Measurements from ENCODE around the gene PKDREJ. TPM values are rescaled to one million over a fixed set of nuclear protein-coding genes. Genes with fewer than 3 reads are reported as not detected.

The PKDREJ gene
- total and polyA plus RNA-seq, 7 experiments from 2014 or later: not detected

DNA sequence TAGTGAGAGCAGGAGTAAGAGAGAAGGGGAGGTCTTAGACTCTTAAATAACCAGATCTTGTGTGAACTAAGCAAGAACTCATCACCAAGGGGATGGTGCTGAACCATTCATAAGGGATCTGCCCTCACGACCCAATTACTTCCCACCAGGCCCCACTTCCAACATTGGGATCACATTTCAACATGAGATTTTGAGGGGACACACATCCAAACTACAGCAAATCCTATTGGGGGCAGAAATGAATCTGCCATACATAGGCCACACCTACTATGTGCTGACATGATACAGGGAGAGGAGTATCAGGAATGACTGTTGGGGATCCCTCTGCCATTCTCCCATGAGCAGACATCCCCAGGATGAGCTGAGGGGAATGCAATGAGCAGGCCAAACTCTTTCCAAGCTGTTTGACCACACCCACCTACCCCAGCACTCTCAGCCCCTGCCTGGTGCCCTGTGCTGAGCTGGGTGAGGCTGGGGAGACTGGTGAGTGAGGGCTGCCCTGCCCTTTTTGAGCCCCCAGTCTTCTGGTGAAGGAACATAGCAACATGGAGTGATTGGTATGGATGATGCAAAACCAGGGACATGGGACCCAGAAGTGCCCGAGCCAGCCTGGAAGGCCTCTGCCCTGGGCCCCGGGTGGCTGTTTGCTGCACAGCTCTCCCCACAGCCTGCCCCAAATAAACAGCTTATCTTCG is 32.3 kb upstream of the PKDREJ start:
- H3K4me1 ChIP-seq (ENCODE audit: control insufficient read depth in 2 of 2, insufficient read depth in 2 of 2, low read length in 2 of 2): peaks cover 8 to 15% of the 10 kb centered on the region in 2 donors
- Mint-ChIP-seq H3K9me3 (peaks cover 0 to 5% (median 0%) of the 10 kb centered on the region in 11 donors), H3K36me3 (peaks cover 4 to 30% (median 5%) of the 10 kb centered on the region in 5 donors), H3K4me1 (peaks cover 14 to 52% (median 27%) of the 10 kb centered on the region in 7 donors), H3K27ac (peak overlapping the region; percentile 31 to 99 (median 97)), H3K4me3 (peak overlapping the region; percentile 65 to 97 (median 90)), H3K27me3 (peaks cover 0 to 11% (median 9%) of the 10 kb centered on the region in 5 donors)
- CTCF ChIA-PET: interaction anchor here (1.0 to 2.6 kb wide), 4 partner anchors 45 to 289 kb away, joined by 3 to 12 read pairs (median 4); partner anchors contain the start of gene CDPF1
- no peak for DNase-seq
- no peaks in the 10 kb centered on the region for H3K27me3 ChIP-seq (ENCODE audit: control insufficient read depth in 2 of 2, insufficient read depth in 2 of 2, low read length in 2 of 2)
- no peaks in the 10 kb centered on the region for H3K36me3 ChIP-seq (ENCODE audit: control insufficient read depth in 2 of 3, insufficient read depth in 3 of 3, low read length in 3 of 3)
- peak overlapping the region; percentile 77 for H3K27ac ChIP-seq (ENCODE audit: low read depth, low read length)
- no peak for ATAC-seq
- H3K4me3 ChIP-seq (ENCODE audit: low read length): peak overlapping the region; percentile 72
- no peaks in the 10 kb centered on the region for H3K9me3 ChIP-seq (ENCODE audit: control insufficient read depth in 2 of 3, low read length in 3 of 3)
- intact Hi-C loops (cut with micrococcal nuclease): loop anchor here (5.0 kb wide), 2 partner anchors 243 to 1028 kb away; no protein-coding TSS in a partner anchor
- POLR2A ChIA-PET: interaction anchor here (1.2 to 2.0 kb wide), 5 partner anchors 8 to 148 kb away, joined by 3 to 19 read pairs (median 5); partner anchors contain the start of gene CDPF1

DNA sequence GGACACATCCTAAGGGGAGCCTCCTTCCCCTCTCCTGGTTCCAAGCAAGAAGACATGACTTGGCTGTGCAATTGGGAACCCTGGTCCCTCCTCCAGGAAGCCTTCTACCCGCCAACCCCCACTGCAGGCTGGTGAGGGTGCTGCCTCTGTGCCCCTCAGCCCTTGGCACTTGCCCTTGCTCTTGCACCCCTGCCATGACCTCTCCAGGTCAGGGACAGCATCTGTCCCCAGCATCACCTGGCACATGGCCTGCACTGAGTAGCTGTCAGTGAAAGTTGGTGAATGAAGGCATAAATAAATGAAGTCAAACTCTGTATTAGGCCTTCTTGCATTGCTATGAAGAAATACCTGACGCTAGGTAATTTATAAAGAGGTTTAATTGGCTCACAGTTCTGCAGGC is 31.6 kb upstream of the PKDREJ start:
- CTCF ChIA-PET: interaction anchor here (2.6 kb wide), 1 partner anchor 173 kb away, joined by 12 read pairs; no protein-coding TSS in a partner anchor
- H3K4me3 ChIP-seq (ENCODE audit: low read length): no peak overlapping the region
- H3K36me3 Mint-ChIP-seq: peaks cover 4 to 32% (median 5%) of the 10 kb centered on the region in 5 donors
- H3K36me3 ChIP-seq (ENCODE audit: control insufficient read depth in 2 of 3, insufficient read depth in 3 of 3, low read length in 3 of 3): no peaks in the 10 kb centered on the region
- H3K27ac Mint-ChIP-seq: peak overlapping the region in 8 of 9 donors; percentile 8 to 98 (median 85)
- H3K27me3 Mint-ChIP-seq: peaks cover 0 to 11% (median 9%) of the 10 kb centered on the region in 5 donors
- H3K9me3 Mint-ChIP-seq: peaks cover 0 to 5% (median 0%) of the 10 kb centered on the region in 11 donors
- ATAC-seq (no peak), DNase-seq (no peak)
- no peaks in the 10 kb centered on the region for H3K9me3 ChIP-seq (ENCODE audit: control insufficient read depth in 2 of 3, low read length in 3 of 3)
- POLR2A ChIA-PET: interaction anchor here (2.0 kb wide), 1 partner anchor 44 kb away, joined by 19 read pairs; the partner anchor contains the start of gene CDPF1
- H3K4me1 ChIP-seq (ENCODE audit: control insufficient read depth in 2 of 2, insufficient read depth in 2 of 2, low read length in 2 of 2): peaks cover 8 to 15% of the 10 kb centered on the region in 2 donors
- H3K4me1 Mint-ChIP-seq: peaks cover 14 to 52% (median 27%) of the 10 kb centered on the region in 7 donors
- no peaks in the 10 kb centered on the region for H3K27me3 ChIP-seq (ENCODE audit: control insufficient read depth in 2 of 2, insufficient read depth in 2 of 2, low read length in 2 of 2)
- intact Hi-C loops (cut with micrococcal nuclease): loop anchor here (5.0 kb wide), 2 partner anchors 242 to 1027 kb away; no protein-coding TSS in a partner anchor
- peak overlapping the region in 8 of 10 donors; percentile 48 to 97 (median 80) for H3K4me3 Mint-ChIP-seq
- no peak overlapping the region for H3K27ac ChIP-seq (ENCODE audit: low read depth, low read length)

- Histone ChIP-seq H3K27me3 (ENCODE audit: control insufficient read depth in 2 of 2, insufficient read depth in 2 of 2, low read length in 2 of 2) (no peaks in the 10 kb centered on the region), H3K4me1 (ENCODE audit: control insufficient read depth in 2 of 2, insufficient read depth in 2 of 2, low read length in 2 of 2) (peaks cover 8 to 21% of the 10 kb centered on the region in 2 donors), H3K9me3 (ENCODE audit: control insufficient read depth in 2 of 3, low read length in 3 of 3) (no peaks in the 10 kb centered on the region), H3K27ac (ENCODE audit: low read depth, low read length) (no peak overlapping the region), H3K4me3 (ENCODE audit: low read length) (no peak overlapping the region), H3K36me3 (ENCODE audit: control insufficient read depth in 2 of 3, insufficient read depth in 3 of 3, low read length in 3 of 3) (no peaks in the 10 kb centered on the region)
- Mint-ChIP-seq H3K4me1 (peaks cover 14 to 47% (median 26%) of the 10 kb centered on the region in 7 donors), H3K36me3 (peaks cover 4 to 23% (median 5%) of the 10 kb centered on the region in 5 donors), H3K4me3 (peak overlapping the region in 2 of 10 donors; percentile 55 to 61), H3K27ac (peak overlapping the region in 5 of 9 donors; percentile 12 to 60 (median 24)), H3K27me3 (peaks cover 0 to 6% (median 3%) of the 10 kb centered on the region in 5 donors), H3K9me3 (peaks cover 0 to 5% (median 0%) of the 10 kb centered on the region in 11 donors)
- DNase-seq: peak in 1 of 9 donors; percentile 3
- intact Hi-C loops (cut with micrococcal nuclease): no loop called here
- no peak for ATAC-seq
- ChIA-PET POLR2A (no interaction called here), CTCF (no interaction called here)
Observed at GRCh38 chr22:46293577-46294260, 30.6 kb upstream of the PKDREJ start.

DNA sequence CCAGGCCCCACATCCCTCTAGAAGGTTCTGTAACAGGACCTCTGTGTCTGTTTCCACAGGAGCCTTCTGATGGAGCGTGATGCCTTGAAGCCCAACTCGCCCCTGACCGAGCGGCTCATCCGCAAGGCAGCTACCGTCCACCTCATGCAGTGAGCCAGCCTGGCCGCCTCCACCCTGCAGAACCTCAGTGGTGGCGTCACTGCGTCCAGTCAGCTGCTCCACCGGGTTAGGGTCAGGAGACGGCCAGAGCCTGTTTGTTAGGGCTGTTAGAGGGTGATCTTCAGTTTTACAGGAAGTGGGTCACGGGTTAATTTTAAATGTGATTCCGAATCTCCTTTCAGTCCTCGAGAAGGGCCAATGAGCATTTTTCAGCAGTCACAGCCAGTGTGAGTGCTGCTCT is 29.6 kb upstream of the PKDREJ start:
- DNase-seq (no peak), ATAC-seq (no peak)
- H3K27ac ChIP-seq (ENCODE audit: low read depth, low read length): no peak overlapping the region
- no peaks in the 10 kb centered on the region for H3K27me3 ChIP-seq (ENCODE audit: control insufficient read depth in 2 of 2, insufficient read depth in 2 of 2, low read length in 2 of 2)
- H3K4me3 ChIP-seq (ENCODE audit: low read length): no peak overlapping the region
- intact Hi-C loops (cut with micrococcal nuclease): no loop called here
- Mint-ChIP-seq H3K36me3 (peaks cover 4 to 22% (median 5%) of the 10 kb centered on the region in 5 donors), H3K27ac (no peak overlapping the region), H3K9me3 (peaks cover 0 to 5% (median 0%) of the 10 kb centered on the region in 11 donors), H3K27me3 (peaks cover 0 to 4% (median 0%) of the 10 kb centered on the region in 5 donors), H3K4me1 (peaks cover 14 to 46% (median 25%) of the 10 kb centered on the region in 7 donors), H3K4me3 (no peak overlapping the region)
- POLR2A ChIA-PET: no interaction called here
- no peaks in the 10 kb centered on the region for H3K9me3 ChIP-seq (ENCODE audit: control insufficient read depth in 2 of 3, low read length in 3 of 3)
- no peaks in the 10 kb centered on the region for H3K36me3 ChIP-seq (ENCODE audit: control insufficient read depth in 2 of 3, insufficient read depth in 3 of 3, low read length in 3 of 3)
- CTCF ChIA-PET: no interaction called here
- H3K4me1 ChIP-seq (ENCODE audit: control insufficient read depth in 2 of 2, insufficient read depth in 2 of 2, low read length in 2 of 2): peaks cover 8 to 31% of the 10 kb centered on the region in 2 donors

DNA sequence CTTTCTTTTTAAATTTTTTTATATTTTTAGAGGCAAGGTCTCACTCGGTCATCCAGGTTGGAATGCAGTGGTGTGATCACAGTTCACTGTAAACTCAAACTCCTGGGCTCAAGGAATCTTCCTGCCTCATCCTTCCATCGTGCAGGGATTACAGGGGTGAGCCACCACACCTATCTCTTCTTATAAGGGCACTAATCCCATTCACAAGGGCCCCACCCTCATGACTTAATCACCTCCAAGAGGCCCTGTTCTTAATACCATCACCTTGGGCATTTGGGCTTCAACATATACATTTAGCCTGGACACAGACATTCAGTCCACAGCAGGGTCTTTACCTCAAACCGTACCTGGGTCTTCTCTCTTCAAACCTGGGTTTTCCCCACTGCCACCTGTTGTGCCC is 29.0 kb upstream of the PKDREJ start:
- no peaks in the 10 kb centered on the region for H3K9me3 ChIP-seq (ENCODE audit: control insufficient read depth in 2 of 3, low read length in 3 of 3)
- H3K27ac Mint-ChIP-seq: no peak overlapping the region
- no peak for ATAC-seq
- H3K27ac ChIP-seq (ENCODE audit: low read depth, low read length): no peak overlapping the region
- H3K27me3 ChIP-seq (ENCODE audit: control insufficient read depth in 2 of 2, insufficient read depth in 2 of 2, low read length in 2 of 2): no peaks in the 10 kb centered on the region
- POLR2A ChIA-PET: no interaction called here
- H3K36me3 Mint-ChIP-seq: peaks cover 4 to 26% (median 7%) of the 10 kb centered on the region in 5 donors
- H3K4me1 ChIP-seq (ENCODE audit: control insufficient read depth in 2 of 2, insufficient read depth in 2 of 2, low read length in 2 of 2): peaks cover 8 to 32% of the 10 kb centered on the region in 2 donors
- H3K4me3 Mint-ChIP-seq: no peak overlapping the region
- CTCF ChIA-PET: no interaction called here
- H3K9me3 Mint-ChIP-seq: peaks cover 0 to 5% (median 0%) of the 10 kb centered on the region in 11 donors
- no peak for DNase-seq
- H3K36me3 ChIP-seq (ENCODE audit: control insufficient read depth in 2 of 3, insufficient read depth in 3 of 3, low read length in 3 of 3): no peaks in the 10 kb centered on the region
- intact Hi-C loops (cut with micrococcal nuclease): no loop called here
- H3K27me3 Mint-ChIP-seq: no peaks in the 10 kb centered on the region
- no peak overlapping the region for H3K4me3 ChIP-seq (ENCODE audit: low read length)
- H3K4me1 Mint-ChIP-seq: peaks cover 9 to 46% (median 20%) of the 10 kb centered on the region in 7 donors

GRCh38 chr22:46290843-46291785 is 28.0 kb upstream of the PKDREJ start:
- no peak for DNase-seq
- Mint-ChIP-seq H3K27ac (peak overlapping the region in 1 of 9 donors; percentile 18), H3K36me3 (peaks cover 4 to 28% (median 7%) of the 10 kb centered on the region in 5 donors), H3K9me3 (peaks cover 0 to 5% (median 0%) of the 10 kb centered on the region in 11 donors), H3K27me3 (no peaks in the 10 kb centered on the region), H3K4me3 (peak overlapping the region in 1 of 10 donors; percentile 53), H3K4me1 (peaks cover 4 to 43% (median 13%) of the 10 kb centered on the region in 7 donors)
- H3K27me3 ChIP-seq (ENCODE audit: control insufficient read depth in 2 of 2, insufficient read depth in 2 of 2, low read length in 2 of 2): no peaks in the 10 kb centered on the region
- no peak for ATAC-seq
- ChIA-PET POLR2A (no interaction called here), CTCF (no interaction called here)
- peaks cover 7 to 35% of the 10 kb centered on the region in 2 donors for H3K4me1 ChIP-seq (ENCODE audit: control insufficient read depth in 2 of 2, insufficient read depth in 2 of 2, low read length in 2 of 2)
- no peaks in the 10 kb centered on the region for H3K36me3 ChIP-seq (ENCODE audit: control insufficient read depth in 2 of 3, insufficient read depth in 3 of 3, low read length in 3 of 3)
- no peak overlapping the region for H3K27ac ChIP-seq (ENCODE audit: low read depth, low read length)
- no peak overlapping the region for H3K4me3 ChIP-seq (ENCODE audit: low read length)
- intact Hi-C loops (cut with micrococcal nuclease): no loop called here
- no peaks in the 10 kb centered on the region for H3K9me3 ChIP-seq (ENCODE audit: control insufficient read depth in 2 of 3, low read length in 3 of 3)

Data from naive thymus-derived CD4-positive, alpha-beta T cell (primary cell).